Keratinocyte (primary cell): ENCODE measurements around the gene ADORA2B. TPM values are rescaled to one million over a fixed set of nuclear protein-coding genes. Genes with fewer than 3 reads are reported as not detected.

Experiments
- DNase-seq: peaks from one replicate; pipeline ENCODE4 v3.0.0-alpha.2; 2011; ENCODE audit warnings: low read depth, missing footprints, low spot score
- FAIRE-seq: peaks from 2 replicates; lab custom pipeline; 2011; peaks lifted over from hg19 to GRCh38; lab: Jason Lieb, UNC
- H2AFZ ChIP-seq: 2 replicates; pipeline ENCODE4 v1.6.0; 2012; ENCODE audit warnings: low read length, control low read depth, inconsistent platforms; ENCODE audit not compliant: control insufficient read depth
- H3K27ac ChIP-seq: 2 replicates; pipeline ENCODE4 v1.5.1; 2011; ENCODE audit warnings: low read length; ENCODE audit not compliant: control insufficient read depth, insufficient read depth
- H3K27me3 ChIP-seq: 3 replicates; pipeline ENCODE4 v1.6.0; 2011; ENCODE audit warnings: low read length; ENCODE audit not compliant: control insufficient read depth, insufficient read depth; ENCODE audit errors: extremely low read depth
- H3K36me3 ChIP-seq, 2 experiments: 2 replicates in 1 of 2; 3 replicates in 1 of 2; pipeline ENCODE4 v1.5.1; 2011; ENCODE audit warnings: low read length in 2 of 2, mild to moderate bottlenecking in 1 of 2; ENCODE audit not compliant: control insufficient read depth in 2 of 2, insufficient read depth in 2 of 2; ENCODE audit errors: extremely low read depth in 1 of 2
- H3K4me1 ChIP-seq: 3 replicates; pipeline ENCODE4 v1.5.1; 2011; ENCODE audit warnings: low read length; ENCODE audit not compliant: control insufficient read depth, insufficient read depth; ENCODE audit errors: extremely low read depth
- H3K4me2 ChIP-seq: 3 replicates; pipeline ENCODE4 v1.6.0; 2011; ENCODE audit warnings: low read depth, low read length; ENCODE audit not compliant: control insufficient read depth, insufficient read depth; ENCODE audit errors: extremely low read depth
- H3K4me3 ChIP-seq, 3 experiments: fragments of 200-600 bp in 1 of 3; sonication (generic) in 1 of 3; 2 replicates in 2 of 3; 3 replicates in 1 of 3; pipeline ENCODE4 v1.5.1; 2011 to 2016; ENCODE audit warnings: low read length in 3 of 3, mild to moderate bottlenecking in 3 of 3, control low read depth in 2 of 3, inconsistent platforms in 1 of 3, low read depth in 1 of 3, mixed read lengths in 1 of 3, mixed run types in 1 of 3, moderate library complexity in 1 of 3; ENCODE audit not compliant: control insufficient read depth in 2 of 3, insufficient read depth in 2 of 3; ENCODE audit errors: extremely low read depth in 1 of 3
- H3K79me2 ChIP-seq: 2 replicates; pipeline ENCODE4 v1.6.0; 2012; ENCODE audit warnings: low read length; ENCODE audit not compliant: control insufficient read depth, insufficient read depth
- H3K9ac ChIP-seq: 3 replicates; pipeline ENCODE4 v1.6.0; 2011; ENCODE audit warnings: low read length; ENCODE audit not compliant: control insufficient read depth, insufficient read depth; ENCODE audit errors: extremely low read depth
- H3K9me1 ChIP-seq: 3 replicates; pipeline ENCODE4 v1.6.0; 2011; ENCODE audit warnings: low read length; ENCODE audit not compliant: control insufficient read depth, insufficient read depth; ENCODE audit errors: extremely low read depth
- H3K9me3 ChIP-seq: 2 replicates; pipeline ENCODE4 v1.5.1; 2012; ENCODE audit warnings: low read depth, low read length; ENCODE audit not compliant: control insufficient read depth
- H4K20me1 ChIP-seq: 3 replicates; pipeline ENCODE4 v1.6.0; 2011; ENCODE audit warnings: low read length; ENCODE audit not compliant: control insufficient read depth, insufficient read depth; ENCODE audit errors: extremely low read depth
- EZH2 ChIP-seq: IDR thresholded peaks from one replicate; pipeline ENCODE4 v1.6.1; 2012; ENCODE audit warnings: inconsistent platforms, mild to moderate bottlenecking, low read length, moderate library complexity
- dilution Hi-C: fragments of 300-500 bp; cut with MboI; formaldehyde crosslinking; loops from one replicate; pipeline ENCODE4 v1.7.0; 2020; ENCODE audit warnings: low sequenced_read_pairs; ENCODE audit not compliant: extremely low pct_ligation_motif_present
- polyA plus RNA-seq, 5 experiments: library from polyadenylated mRNA; depleted of rRNA in 3 of 5; stranded (reverse) in 3 of 5; stranded (forward) in 1 of 5; unstranded in 1 of 5; fragments of >200 nt; gene quantifications; 1 replicate in 1 of 5; 2 replicates in 3 of 5; 3 replicates in 1 of 5; pipeline versions ENCODE4 v1.2.1 to v1.2.3, GENCODE V29; 2011 to 2012; ENCODE audit warnings: missing spikeins in 2 of 5, low read depth in 1 of 5, low replicate concordance in 1 of 5
- TF ChIP-seq, protein P1 (sequence below), 3 experiments: IDR thresholded peaks in 1 of 3; conservative IDR thresholded peaks in 1 of 3; optimal IDR thresholded peaks in 1 of 3; 2 replicates in 2 of 3; 3 replicates in 1 of 3; pipeline versions ENCODE3 to v1.5.1; 2011; ENCODE audit warnings: low read length in 3 of 3, mild to moderate bottlenecking in 3 of 3, moderate library complexity in 2 of 3, control low read depth in 1 of 3, inconsistent platforms in 1 of 3; ENCODE audit not compliant: insufficient read depth in 2 of 3; ENCODE audit errors: extremely low read depth in 1 of 3

ADORA2B gene
- polyA plus RNA-seq, 1 donor (not counting 4 experiments of a cell fraction or from before 2014, with no cell fraction given): 50.0 TPM

DNA sequence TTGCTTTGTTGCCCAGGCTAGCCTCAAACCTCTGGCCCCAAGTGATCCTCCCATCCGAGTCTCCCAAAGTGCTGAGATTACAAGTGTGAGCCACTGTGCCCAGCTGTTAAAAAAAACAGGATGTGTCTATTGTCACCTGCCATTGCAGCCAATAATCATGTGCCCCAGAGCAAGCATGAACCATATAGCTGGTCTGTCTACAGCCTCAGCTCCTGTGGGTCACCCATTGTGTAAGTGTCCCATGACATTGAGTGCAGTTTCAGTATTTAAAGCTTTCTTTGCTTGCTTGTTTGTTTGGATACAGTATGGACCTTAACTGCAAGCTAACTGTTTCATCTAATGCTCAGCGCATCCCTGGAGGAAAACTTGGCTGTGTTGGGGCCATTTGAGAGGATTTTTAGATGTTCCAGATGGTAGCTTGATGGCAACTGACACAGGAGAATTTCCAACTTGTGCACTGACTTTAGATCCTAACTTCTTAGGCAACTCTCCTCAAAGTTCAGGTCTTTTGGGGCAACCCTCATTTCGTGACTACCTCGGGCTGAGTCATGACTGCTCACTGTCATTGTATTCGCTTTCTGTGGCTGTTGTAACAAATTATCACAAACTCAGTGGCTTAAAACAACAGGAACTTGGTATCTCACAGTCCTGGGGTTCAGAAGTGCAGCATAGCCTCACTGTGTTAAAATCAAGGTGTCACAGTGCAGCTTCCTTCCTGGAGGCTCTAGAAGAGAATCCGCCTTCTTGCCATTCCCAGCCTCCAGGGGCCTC lies 30.3 kb upstream of the ADORA2B start:
- FAIRE-seq (no peak), DNase-seq (no peak)
- TF ChIP-seq EZH2: no peak
- TF ChIP-seq, protein P1, sequence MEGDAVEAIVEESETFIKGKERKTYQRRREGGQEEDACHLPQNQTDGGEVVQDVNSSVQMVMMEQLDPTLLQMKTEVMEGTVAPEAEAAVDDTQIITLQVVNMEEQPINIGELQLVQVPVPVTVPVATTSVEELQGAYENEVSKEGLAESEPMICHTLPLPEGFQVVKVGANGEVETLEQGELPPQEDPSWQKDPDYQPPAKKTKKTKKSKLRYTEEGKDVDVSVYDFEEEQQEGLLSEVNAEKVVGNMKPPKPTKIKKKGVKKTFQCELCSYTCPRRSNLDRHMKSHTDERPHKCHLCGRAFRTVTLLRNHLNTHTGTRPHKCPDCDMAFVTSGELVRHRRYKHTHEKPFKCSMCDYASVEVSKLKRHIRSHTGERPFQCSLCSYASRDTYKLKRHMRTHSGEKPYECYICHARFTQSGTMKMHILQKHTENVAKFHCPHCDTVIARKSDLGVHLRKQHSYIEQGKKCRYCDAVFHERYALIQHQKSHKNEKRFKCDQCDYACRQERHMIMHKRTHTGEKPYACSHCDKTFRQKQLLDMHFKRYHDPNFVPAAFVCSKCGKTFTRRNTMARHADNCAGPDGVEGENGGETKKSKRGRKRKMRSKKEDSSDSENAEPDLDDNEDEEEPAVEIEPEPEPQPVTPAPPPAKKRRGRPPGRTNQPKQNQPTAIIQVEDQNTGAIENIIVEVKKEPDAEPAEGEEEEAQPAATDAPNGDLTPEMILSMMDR (optimal IDR thresholded peaks at IDR 0.05 in 1 of 3, IDR thresholded peaks at IDR 0.05 in 1 of 3, conservative IDR thresholded peaks at IDR 0.05 in 1 of 3; ENCODE audit: extremely low read depth in 1 of 3, insufficient read depth in 2 of 3, low read length in 3 of 3): no peak
- Histone ChIP-seq H3K4me1 (no peaks in the 10 kb centered on the region), H3K9ac (no peak overlapping the region), H3K4me3 (no peak overlapping the region), H3K36me3 (no peaks in the 10 kb centered on the region), H3K27me3 (peaks cover 13% of the 10 kb centered on the region), H3K4me2 (no peak overlapping the region), H3K9me1 (no peaks in the 10 kb centered on the region), H4K20me1 (no peaks in the 10 kb centered on the region), H3K79me2 (no peaks in the 10 kb centered on the region), H3K27ac (no peak overlapping the region), H3K9me3 (no peaks in the 10 kb centered on the region), H2AFZ (no peak overlapping the region)
- dilution Hi-C loops: no loop called here

DNA sequence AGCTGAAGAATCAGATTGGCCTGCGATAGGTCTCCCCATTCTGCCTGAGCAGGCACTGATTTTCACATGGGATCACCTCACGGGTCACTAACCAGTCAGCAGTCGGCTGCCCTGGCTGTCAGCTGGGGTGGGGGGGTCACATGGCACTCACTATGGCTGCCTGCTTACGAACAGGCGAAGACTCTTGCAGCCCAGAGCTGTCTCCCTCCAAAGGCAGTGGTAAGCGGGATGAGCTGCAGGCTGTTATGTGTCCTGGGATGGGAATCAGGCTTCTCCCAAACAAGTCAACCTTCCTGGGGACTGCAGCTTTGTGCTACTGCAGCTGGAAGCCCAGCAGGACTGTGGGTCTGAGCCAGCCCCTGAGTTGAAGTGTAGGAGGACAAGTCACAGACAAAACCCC lies 29.0 kb upstream of the ADORA2B start:
- no peak overlapping the region for H2AFZ ChIP-seq
- dilution Hi-C loops: no loop called here
- FAIRE-seq: no peak
- no peaks in the 10 kb centered on the region for H3K79me2 ChIP-seq
- no peaks in the 10 kb centered on the region for H3K36me3 ChIP-seq
- H3K4me1 ChIP-seq: peaks cover 1% of the 10 kb centered on the region
- H3K4me2 ChIP-seq: no peak overlapping the region
- H4K20me1 ChIP-seq: no peaks in the 10 kb centered on the region
- no peak for TF ChIP-seq EZH2
- TF ChIP-seq, protein P1 (optimal IDR thresholded peaks at IDR 0.05 in 1 of 3, IDR thresholded peaks at IDR 0.05 in 1 of 3, conservative IDR thresholded peaks at IDR 0.05 in 1 of 3; ENCODE audit: extremely low read depth in 1 of 3, insufficient read depth in 2 of 3, low read length in 3 of 3): no peak
- H3K27me3 ChIP-seq: peaks cover 13% of the 10 kb centered on the region
- no peaks in the 10 kb centered on the region for H3K9me1 ChIP-seq
- no peak overlapping the region for H3K4me3 ChIP-seq
- no peak overlapping the region for H3K27ac ChIP-seq
- DNase-seq: no peak
- H3K9ac ChIP-seq: no peak overlapping the region
- H3K9me3 ChIP-seq: no peaks in the 10 kb centered on the region
